Endodermal cell (in vitro differentiated cells): ENCODE results near the gene VWCE. TPM values are rescaled to one million over a fixed set of nuclear protein-coding genes. Genes with fewer than 3 reads are reported as not detected.

Experiments
- DNase-seq: peaks from one replicate; pipeline ENCODE4 v3.0.0-alpha.2; 2017
- H3K27ac ChIP-seq: 2 replicates; pipeline ENCODE4 v1.5.1; 2013; ENCODE audit warnings: mild to moderate bottlenecking, low read depth, low read length, moderate library complexity
- H3K27me3 ChIP-seq: 2 replicates; pipeline ENCODE4 v1.6.1; 2013; ENCODE audit warnings: mild to moderate bottlenecking, low read length, moderate library complexity; ENCODE audit not compliant: insufficient read depth, control insufficient read depth, poor library complexity, severe bottlenecking
- H3K36me3 ChIP-seq: 2 replicates; pipeline ENCODE4 v1.7.0; 2013; ENCODE audit warnings: mild to moderate bottlenecking, low read length, moderate library complexity; ENCODE audit not compliant: control insufficient read depth, insufficient read depth
- H3K4me1 ChIP-seq: one replicate; pipeline ENCODE4 v1.7.0; 2013; ENCODE audit warnings: low read length; ENCODE audit not compliant: control insufficient read depth, insufficient read depth
- H3K4me3 ChIP-seq: 2 replicates; pipeline ENCODE4 v1.5.1; 2013; ENCODE audit warnings: mild to moderate bottlenecking, low read length, moderate library complexity
- H3K9ac ChIP-seq: 2 replicates; pipeline ENCODE4 v1.6.1; 2013; ENCODE audit warnings: mild to moderate bottlenecking, low read length, moderate library complexity; ENCODE audit not compliant: poor library complexity, severe bottlenecking; ENCODE audit errors: extremely low read depth
- H3K9me3 ChIP-seq: 2 replicates; pipeline ENCODE4 v1.6.1; 2013; ENCODE audit warnings: mild to moderate bottlenecking, low read length, moderate library complexity; ENCODE audit not compliant: control insufficient read depth
- H3K27ac Mint-ChIP-seq: 2 replicates; pipeline ENCODE4 v1.8.0; 2020; ENCODE audit warnings: mixed read lengths
- H3K27me3 Mint-ChIP-seq: 2 replicates; pipeline ENCODE4 v1.8.0; 2021; ENCODE audit warnings: mild to moderate bottlenecking, mixed read lengths; ENCODE audit not compliant: insufficient read depth
- H3K36me3 Mint-ChIP-seq: 2 replicates; pipeline ENCODE4 v1.8.0; 2020; ENCODE audit warnings: low read depth, mixed read lengths
- H3K4me1 Mint-ChIP-seq: 2 replicates; pipeline ENCODE4 v1.8.0; 2020; ENCODE audit warnings: mixed read lengths
- H3K4me3 Mint-ChIP-seq: 2 replicates; pipeline ENCODE4 v1.8.0; 2020; ENCODE audit warnings: mild to moderate bottlenecking, moderate library complexity, mixed read lengths
- H3K9me3 Mint-ChIP-seq: 2 replicates; pipeline ENCODE4 v1.8.0; 2020; ENCODE audit warnings: mild to moderate bottlenecking, mixed read lengths
- CTCF ChIP-seq: fragments of 200-600 bp; sonication (generic); conservative IDR thresholded peaks from 2 replicates; pipeline ENCODE4 v1.5.0; 2021; ENCODE audit warnings: antibody characterized with exemption, mild to moderate bottlenecking
- WGBS, 2 experiments: methylation state at CpG; one replicate each; pipeline versions ENCODE4 v1.1.5 to v1.1.7; 2013; ENCODE audit warnings: missing lambda C conversion rate in 2 of 2, mixed read lengths in 1 of 2; ENCODE audit not compliant: insufficient coverage in 1 of 2, insufficient read length in 1 of 2; 5-methylcytosine and 5-hydroxymethylcytosine counted together
- total RNA-seq, 2 donors: library from RNA; stranded (reverse); fragmentation: NEBNext Ultra II Directional in 1 of 2; extraction: Animal tissue kit (Norgen Biotek cat#: 25700) in 1 of 2; gene quantifications; 2 replicates in 1 of 2; 3 replicates in 1 of 2; pipeline ENCODE4 v1.2.1, GENCODE V29; 2021

Gene VWCE
- total RNA-seq, 2 donors from 2014 or later: 7.2 to 13.3 TPM

GRCh38 chr11:61277186-61278000, 17.7 kb downstream of the VWCE start:
- DNase-seq: no peak
- no peak overlapping the region for H3K27ac ChIP-seq
- no peak overlapping the region for H3K27ac Mint-ChIP-seq
- no peaks in the 10 kb centered on the region for H3K9me3 ChIP-seq
- no peak overlapping the region for H3K4me3 ChIP-seq
- H3K4me1 ChIP-seq: no peaks in the 10 kb centered on the region
- 83 to 91% methylated on average over 10 to 14 of the region's 14 CpGs for WGBS, 2 experiments
- peaks cover 7% of the 10 kb centered on the region for H3K27me3 Mint-ChIP-seq
- peaks cover 6% of the 10 kb centered on the region for H3K36me3 Mint-ChIP-seq
- no peaks in the 10 kb centered on the region for H3K27me3 ChIP-seq
- H3K9ac ChIP-seq: no peak overlapping the region
- peaks cover 5% of the 10 kb centered on the region for H3K36me3 ChIP-seq
- H3K9me3 Mint-ChIP-seq: no peaks in the 10 kb centered on the region
- TF ChIP-seq CTCF: no peak
- H3K4me3 Mint-ChIP-seq: no peak overlapping the region
- peaks cover 9% of the 10 kb centered on the region for H3K4me1 Mint-ChIP-seq

- Histone ChIP-seq H3K4me1 (no peaks in the 10 kb centered on the region), H3K27ac (no peak overlapping the region), H3K4me3 (no peak overlapping the region), H3K9ac (no peak overlapping the region), H3K27me3 (no peaks in the 10 kb centered on the region), H3K36me3 (peaks cover 1% of the 10 kb centered on the region), H3K9me3 (no peaks in the 10 kb centered on the region)
- DNase-seq: no peak
- TF ChIP-seq CTCF: no peak
- no peaks in the 10 kb centered on the region for H3K27me3 Mint-ChIP-seq
- H3K4me1 Mint-ChIP-seq: peaks cover 3% of the 10 kb centered on the region
- H3K9me3 Mint-ChIP-seq: no peaks in the 10 kb centered on the region
- H3K4me3 Mint-ChIP-seq: no peak overlapping the region
- H3K36me3 Mint-ChIP-seq: peaks cover 8% of the 10 kb centered on the region
- H3K27ac Mint-ChIP-seq: no peak overlapping the region
- 88 to 90% methylated on average over 2 to 4 of the region's 4 CpGs for WGBS, 2 experiments
These were observed 19.9 kb downstream of the VWCE start for GRCh38 chr11:61275191-61275590.

GRCh38 chr11:61274084-61274483, 21.0 kb downstream of the VWCE start:
- no peak overlapping the region for H3K9ac ChIP-seq
- no peak overlapping the region for H3K4me3 ChIP-seq
- H3K4me3 Mint-ChIP-seq: no peak overlapping the region
- no peak for TF ChIP-seq CTCF
- no peaks in the 10 kb centered on the region for H3K27me3 Mint-ChIP-seq
- no peaks in the 10 kb centered on the region for H3K4me1 ChIP-seq
- 92% methylated on average over 4 of the region's 4 CpGs; no CpG with 5 or more reads in 1 of the 2 experiments for WGBS, 2 experiments
- H3K9me3 Mint-ChIP-seq: no peaks in the 10 kb centered on the region
- peaks cover 3% of the 10 kb centered on the region for H3K4me1 Mint-ChIP-seq
- no peaks in the 10 kb centered on the region for H3K27me3 ChIP-seq
- no peak overlapping the region for H3K27ac ChIP-seq
- H3K36me3 ChIP-seq: no peaks in the 10 kb centered on the region
- no peak for DNase-seq
- H3K36me3 Mint-ChIP-seq: peaks cover 9% of the 10 kb centered on the region
- no peak overlapping the region for H3K27ac Mint-ChIP-seq
- H3K9me3 ChIP-seq: no peaks in the 10 kb centered on the region
